C4-2B (cell line): ENCODE data around the gene ZNF423.

Source experiments
- ZFX ChIP-seq: fragments of 450-650 bp; IDR thresholded peaks from 2 replicates; pipeline ENCODE4 v1.6.1; 2017
- TF ChIP-seq, protein P1 (sequence below): fragments of 450-650 bp; conservative IDR thresholded peaks from 2 replicates; pipeline ENCODE4 v1.5.1; 2017; ENCODE audit warnings: mild to moderate bottlenecking

DNA sequence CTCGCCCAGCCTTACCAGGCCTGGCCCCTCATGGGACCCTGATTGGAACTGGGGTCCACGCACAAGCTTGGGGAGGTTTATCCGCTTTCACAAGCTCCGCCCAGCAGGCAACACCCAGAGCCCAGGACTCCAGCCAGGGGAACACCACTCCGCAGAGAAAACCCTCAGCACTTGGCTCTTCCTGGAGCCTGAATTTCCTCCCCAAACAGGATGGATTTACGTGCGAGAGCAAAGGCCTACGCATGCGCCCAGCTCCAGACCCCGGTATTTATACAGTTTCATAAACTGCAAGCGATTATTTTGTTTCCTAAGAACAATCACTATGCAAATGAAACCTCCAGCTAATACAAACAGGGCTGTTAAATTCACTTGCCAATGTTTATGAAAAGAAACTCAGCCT, 22.8 kb downstream of the ZNF423 start:
- TF ChIP-seq, protein P1, sequence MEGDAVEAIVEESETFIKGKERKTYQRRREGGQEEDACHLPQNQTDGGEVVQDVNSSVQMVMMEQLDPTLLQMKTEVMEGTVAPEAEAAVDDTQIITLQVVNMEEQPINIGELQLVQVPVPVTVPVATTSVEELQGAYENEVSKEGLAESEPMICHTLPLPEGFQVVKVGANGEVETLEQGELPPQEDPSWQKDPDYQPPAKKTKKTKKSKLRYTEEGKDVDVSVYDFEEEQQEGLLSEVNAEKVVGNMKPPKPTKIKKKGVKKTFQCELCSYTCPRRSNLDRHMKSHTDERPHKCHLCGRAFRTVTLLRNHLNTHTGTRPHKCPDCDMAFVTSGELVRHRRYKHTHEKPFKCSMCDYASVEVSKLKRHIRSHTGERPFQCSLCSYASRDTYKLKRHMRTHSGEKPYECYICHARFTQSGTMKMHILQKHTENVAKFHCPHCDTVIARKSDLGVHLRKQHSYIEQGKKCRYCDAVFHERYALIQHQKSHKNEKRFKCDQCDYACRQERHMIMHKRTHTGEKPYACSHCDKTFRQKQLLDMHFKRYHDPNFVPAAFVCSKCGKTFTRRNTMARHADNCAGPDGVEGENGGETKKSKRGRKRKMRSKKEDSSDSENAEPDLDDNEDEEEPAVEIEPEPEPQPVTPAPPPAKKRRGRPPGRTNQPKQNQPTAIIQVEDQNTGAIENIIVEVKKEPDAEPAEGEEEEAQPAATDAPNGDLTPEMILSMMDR: no peak
- TF ChIP-seq ZFX: no peak
